Smooth muscle cell (in vitro differentiated cells): Measurements from ENCODE around the gene DLEC1. TPM values are rescaled to one million over a fixed set of nuclear protein-coding genes. Genes with fewer than 3 reads are reported as not detected.

ENCODE experiments used
- DNase-seq: peaks from one replicate; lab custom pipeline; 2025; ENCODE audit not compliant: unreplicated experiment; lab: John Stamatoyannopoulos, UW
- H2AFZ ChIP-seq: fragments of 200-600 bp; sonication (generic); 2 replicates; pipeline ENCODE4 v1.6.0; 2016; ENCODE audit warnings: antibody characterized with exemption, low read depth, mild to moderate bottlenecking
- H3F3A ChIP-seq: fragments of 200-600 bp; sonication (generic); 2 replicates; pipeline ENCODE4 v1.6.0; 2017; ENCODE audit warnings: antibody characterized with exemption, low read depth
- H3K27ac ChIP-seq: fragments of 200-600 bp; sonication (generic); 2 replicates; pipeline ENCODE4 v1.5.1; 2016; ENCODE audit warnings: low read depth, mild to moderate bottlenecking
- H3K27me3 ChIP-seq: fragments of 200-600 bp; sonication (generic); 2 replicates; pipeline ENCODE4 v1.6.1; 2016; ENCODE audit warnings: low read depth, mild to moderate bottlenecking
- H3K36me3 ChIP-seq: fragments of 200-600 bp; sonication (generic); 2 replicates; pipeline ENCODE4 v1.5.1; 2016; ENCODE audit warnings: low read depth
- H3K4me1 ChIP-seq: fragments of 200-600 bp; sonication (generic); 2 replicates; pipeline ENCODE4 v1.5.1; 2016; ENCODE audit warnings: low read depth
- H3K4me2 ChIP-seq: fragments of 200-600 bp; sonication (generic); 2 replicates; pipeline ENCODE4 v1.6.0; 2016; ENCODE audit warnings: mild to moderate bottlenecking
- H3K4me3 ChIP-seq: fragments of 200-600 bp; sonication (generic); 2 replicates; pipeline ENCODE4 v1.5.1; 2016; ENCODE audit warnings: mild to moderate bottlenecking
- H3K79me2 ChIP-seq: fragments of 200-600 bp; sonication (generic); 2 replicates; pipeline ENCODE4 v1.6.0; 2016; ENCODE audit warnings: low read depth, mild to moderate bottlenecking
- H3K9ac ChIP-seq: fragments of 200-600 bp; sonication (generic); 2 replicates; pipeline ENCODE4 v1.6.0; 2016; ENCODE audit warnings: low read depth
- H3K9me3 ChIP-seq: fragments of 200-600 bp; sonication (generic); replicated peaks from 2 replicates; pipeline ENCODE4 v1.5.1; 2016; ENCODE audit warnings: low read depth
- H4K20me1 ChIP-seq: fragments of 200-600 bp; sonication (generic); 2 replicates; pipeline ENCODE4 v1.6.0; 2016; ENCODE audit warnings: low read depth
- CTCF ChIP-seq: fragments of 200-600 bp; sonication (generic); IDR thresholded peaks from 2 replicates; pipeline ENCODE4 v1.5.1; 2017; ENCODE audit warnings: borderline replicate concordance, mild to moderate bottlenecking, antibody characterized with exemption; ENCODE audit not compliant: insufficient read depth, poor library complexity, severe bottlenecking
- WGBS: methylation state at CpG from one replicate; pipeline ENCODE4 v1.1.7; 2016; ENCODE audit warnings: low lambda C conversion rate; 5-methylcytosine and 5-hydroxymethylcytosine counted together
- polyA plus RNA-seq: library from polyadenylated mRNA; unstranded; fragments of >200 nt; fragmentation: Nextera tagmentation; extraction: Ambion mirVana; gene quantifications from 2 replicates; pipeline ENCODE4 v1.2.1, GENCODE V29; 2016
- total RNA-seq: library from RNA; depleted of rRNA; stranded (reverse); fragments of >200 nt; gene quantifications from 2 replicates; pipeline ENCODE4 v1.2.3, GENCODE V29; 2014

Gene DLEC1
- total and polyA plus RNA-seq, 2 experiments from 2014 or later, result 0.27 to 0.61 TPM

- 97% methylated on average over 13 of the region's 13 CpGs for WGBS
- H3K4me2 ChIP-seq, result peak overlapping the region; percentile 88
- H3F3A ChIP-seq, result peaks cover 4% of the 10 kb centered on the region
- H3K4me1 ChIP-seq, result peaks cover 24% of the 10 kb centered on the region
- no peak overlapping the region for H3K27ac ChIP-seq
- H3K4me3 ChIP-seq, result no peak overlapping the region
- no peaks in the 10 kb centered on the region for H3K36me3 ChIP-seq
- no peak for TF ChIP-seq CTCF
- peaks cover 9% of the 10 kb centered on the region for H4K20me1 ChIP-seq
- H3K27me3 ChIP-seq, result no peaks in the 10 kb centered on the region
- H3K9me3 ChIP-seq, result no peaks in the 10 kb centered on the region
- peaks cover 24% of the 10 kb centered on the region for H3K79me2 ChIP-seq
- no peak overlapping the region for H2AFZ ChIP-seq
- no peak overlapping the region for H3K9ac ChIP-seq
- DNase-seq, result no peak
Observed at GRCh38 chr3:38140326-38141172, 101.5 kb downstream of the DLEC1 start.

GRCh38 chr3:38141173-38141951 lies 102.4 kb downstream of the DLEC1 start:
- no peaks in the 10 kb centered on the region for H3K36me3 ChIP-seq
- WGBS, result 96% methylated on average over 7 of the region's 7 CpGs
- no peak overlapping the region for H2AFZ ChIP-seq
- no peak overlapping the region for H3K27ac ChIP-seq
- no peak for TF ChIP-seq CTCF
- no peaks in the 10 kb centered on the region for H3K9me3 ChIP-seq
- DNase-seq, result no peak
- peaks cover 4% of the 10 kb centered on the region for H3F3A ChIP-seq
- H3K4me2 ChIP-seq, result no peak overlapping the region
- no peak overlapping the region for H3K9ac ChIP-seq
- H3K4me1 ChIP-seq, result peaks cover 17% of the 10 kb centered on the region
- H3K79me2 ChIP-seq, result peaks cover 16% of the 10 kb centered on the region
- no peaks in the 10 kb centered on the region for H3K27me3 ChIP-seq
- H4K20me1 ChIP-seq, result peaks cover under 1% of the 10 kb centered on the region
- H3K4me3 ChIP-seq, result no peak overlapping the region

DNA sequence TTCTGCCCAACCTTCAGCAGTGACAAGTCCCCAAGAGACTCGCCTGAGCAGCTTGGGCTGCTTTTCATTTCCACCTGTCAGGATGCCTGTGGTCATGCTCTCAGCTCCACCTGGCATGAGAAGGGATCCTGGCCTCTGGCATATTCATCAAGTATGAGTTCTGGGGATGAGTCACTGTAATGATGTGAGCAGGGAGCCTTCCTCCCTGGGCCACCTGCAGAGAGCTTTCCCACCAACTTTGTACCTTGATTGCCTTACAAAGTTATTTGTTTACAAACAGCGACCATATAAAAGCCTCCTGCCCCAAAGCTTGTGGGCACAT lies 102.9 kb downstream of the DLEC1 start:
- Histone ChIP-seq H3K27ac (no peak overlapping the region), H3F3A (peaks cover 4% of the 10 kb centered on the region), H3K36me3 (no peaks in the 10 kb centered on the region), H3K4me2 (no peak overlapping the region), H3K27me3 (no peaks in the 10 kb centered on the region), H3K4me3 (no peak overlapping the region), H3K9ac (no peak overlapping the region), H3K9me3 (peaks cover 3% of the 10 kb centered on the region), H3K4me1 (peaks cover 17% of the 10 kb centered on the region), H3K79me2 (peaks cover 11% of the 10 kb centered on the region), H4K20me1 (no peaks in the 10 kb centered on the region), H2AFZ (no peak overlapping the region)
- no peak for TF ChIP-seq CTCF
- DNase-seq, result no peak
- WGBS, result 85% methylated on average over 2 of the region's 2 CpGs
